Activated CD4-positive, alpha-beta T cell treated with anti-CD3 and anti-CD28 coated beads, Interleukin-2, amount 50 U/mL, for 16 hours (primary cell): ENCODE data around the gene ZNF275.
A peak's percentile ranks its signal among the peaks of the same experiment; 100 is the strongest.
"Not testable (repeated sequence)": the region's sequence is repeated elsewhere in the genome, so short reads cannot be mapped to it uniquely, and the experiment has no call there.

Source experiments
- DNase-seq: peaks from one replicate; pipeline ENCODE4 v3.0.0-alpha.2; 2020

Gene ZNF275

GRCh38 chrX:153333821-153334653 lies at the start of gene ZNF275:
Gene ZNF275, plus strand, starts transcription at chrX:153334153. Its CDS starts 2,527 bp downstream, at chrX:153336680.
- DNase-seq = peak; percentile 76

- DNase-seq = not testable (repeated sequence)
Measured at GRCh38 chrX:153285678-153286077, 48.3 kb upstream of the ZNF275 start.

- not testable (repeated sequence) for DNase-seq
Measured at GRCh38 chrX:153288807-153289206, 45.1 kb upstream of the ZNF275 start.

- not testable (repeated sequence) for DNase-seq
Measured at GRCh38 chrX:153293485-153294071, 40.4 kb upstream of the ZNF275 start.

GRCh38 chrX:153297376-153297775 lies 36.6 kb upstream of the ZNF275 start:
- no peak for DNase-seq

- DNase-seq = no peak
Measured at GRCh38 chrX:153299855-153300254, 34.1 kb upstream of the ZNF275 start.

GRCh38 chrX:153301746-153302145 lies 32.2 kb upstream of the ZNF275 start:
- DNase-seq = no peak

- DNase-seq = no peak
Measured at GRCh38 chrX:153302796-153303195, 31.2 kb upstream of the ZNF275 start.

GRCh38 chrX:153303276-153304262 lies 30.4 kb upstream of the ZNF275 start:
- DNase-seq = no peak

GRCh38 chrX:153304988-153305736 lies 28.8 kb upstream of the ZNF275 start:
- DNase-seq = no peak

- no peak for DNase-seq
Measured at GRCh38 chrX:153305972-153306371, 28.0 kb upstream of the ZNF275 start.

- DNase-seq = no peak
Measured at GRCh38 chrX:153306527-153307115, 27.3 kb upstream of the ZNF275 start.

- no peak for DNase-seq
Measured at GRCh38 chrX:153307276-153308178, 26.4 kb upstream of the ZNF275 start.

GRCh38 chrX:153310901-153311300 lies 23.1 kb upstream of the ZNF275 start:
- DNase-seq = no peak

GRCh38 chrX:153312041-153312440 lies 21.9 kb upstream of the ZNF275 start:
- DNase-seq = no peak

GRCh38 chrX:153312842-153313241 lies 21.1 kb upstream of the ZNF275 start:
- no peak for DNase-seq

GRCh38 chrX:153317306-153317705 lies 16.6 kb upstream of the ZNF275 start:
- DNase-seq = no peak

GRCh38 chrX:153317996-153318722 lies 15.8 kb upstream of the ZNF275 start:
- DNase-seq = no peak

- DNase-seq = no peak
Measured at GRCh38 chrX:153318811-153319210, 15.1 kb upstream of the ZNF275 start.
